GM12872 (cell line): Measurements from ENCODE around the gene TMEM239.

Experiments used
- CTCF ChIP-seq: IDR thresholded peaks from 3 replicates; pipeline ENCODE4 v1.5.1; 2011; ENCODE audit warnings: low read depth, mild to moderate bottlenecking, low read length, moderate library complexity; ENCODE audit not compliant: insufficient read depth

TMEM239 gene

GRCh38 chr20:2801286-2801728, 14.9 kb upstream of the TMEM239 start:
- TF ChIP-seq CTCF: no peak

- no peak for TF ChIP-seq CTCF
Observed at GRCh38 chr20:2804041-2804828, 11.9 kb upstream of the TMEM239 start.

- no peak for TF ChIP-seq CTCF
Observed at GRCh38 chr20:2804852-2805688, 11.1 kb upstream of the TMEM239 start.

GRCh38 chr20:2805689-2806350, 10.3 kb upstream of the TMEM239 start:
- no peak for TF ChIP-seq CTCF

- TF ChIP-seq CTCF: no peak
Observed at GRCh38 chr20:2806351-2806701, 9.8 kb upstream of the TMEM239 start.

- TF ChIP-seq CTCF: no peak
Observed at GRCh38 chr20:2807019-2807418, 9.1 kb upstream of the TMEM239 start.

GRCh38 chr20:2809690-2810089, 6.5 kb upstream of the TMEM239 start:
- no peak for TF ChIP-seq CTCF
